ENCODE measurements around the gene NPSR1.
"Not testable (repeated sequence)": the region's sequence is repeated elsewhere in the genome, so short reads cannot be mapped to it uniquely, and the experiment has no call there.

NPSR1 gene

GRCh38 chr7:34758111-34758601 lies 100.1 kb downstream of the NPSR1 start:
- DNase-seq, result no peak
- Mint-ChIP-seq H3K36me3 (no peaks in the 10 kb centered on the region), H3K4me1 (no peaks in the 10 kb centered on the region), H3K9me3 (peaks cover 0 to 1% of the 10 kb centered on the region in 2 donors), H3K27me3 (no peaks in the 10 kb centered on the region), H3K4me3 (no peak overlapping the region), H3K27ac (no peak overlapping the region)
- no peak for ATAC-seq (replicated peaks)

GRCh38 chr7:34759477-34760125 lies 101.6 kb downstream of the NPSR1 start:
- Mint-ChIP-seq H3K27me3 (no peaks in the 10 kb centered on the region), H3K36me3 (no peaks in the 10 kb centered on the region), H3K9me3 (peaks cover 0 to 1% of the 10 kb centered on the region in 2 donors), H3K27ac (no peak overlapping the region), H3K4me1 (no peaks in the 10 kb centered on the region), H3K4me3 (no peak overlapping the region)
- no peak for DNase-seq
- no peak for ATAC-seq (replicated peaks)

- H3K27ac Mint-ChIP-seq, result no peak overlapping the region
- no peaks in the 10 kb centered on the region for H3K36me3 Mint-ChIP-seq
- DNase-seq, result no peak
- H3K27me3 Mint-ChIP-seq, result no peaks in the 10 kb centered on the region
- ATAC-seq (replicated peaks), result no peak
- peaks cover 0 to 1% of the 10 kb centered on the region in 2 donors for H3K9me3 Mint-ChIP-seq
- H3K4me1 Mint-ChIP-seq, result no peaks in the 10 kb centered on the region
- H3K4me3 Mint-ChIP-seq, result no peak overlapping the region
Observed at GRCh38 chr7:34760271-34760670, 102.3 kb downstream of the NPSR1 start.

GRCh38 chr7:34761206-34761605 lies 103.2 kb downstream of the NPSR1 start:
- Mint-ChIP-seq H3K36me3 (no peaks in the 10 kb centered on the region), H3K9me3 (peaks cover 0 to 1% of the 10 kb centered on the region in 2 donors), H3K4me3 (no peak overlapping the region), H3K4me1 (no peaks in the 10 kb centered on the region), H3K27ac (no peak overlapping the region), H3K27me3 (no peaks in the 10 kb centered on the region)
- ATAC-seq (replicated peaks) (no peak), DNase-seq (no peak)

GRCh38 chr7:34761627-34762026 lies 103.6 kb downstream of the NPSR1 start:
- Mint-ChIP-seq H3K27ac (no peak overlapping the region), H3K9me3 (peaks cover 0 to 1% of the 10 kb centered on the region in 2 donors), H3K4me3 (no peak overlapping the region), H3K4me1 (no peaks in the 10 kb centered on the region), H3K27me3 (no peaks in the 10 kb centered on the region), H3K36me3 (no peaks in the 10 kb centered on the region)
- DNase-seq (no peak), ATAC-seq (replicated peaks) (no peak)

- Mint-ChIP-seq H3K9me3 (no peaks in the 10 kb centered on the region), H3K27ac (no peak overlapping the region), H3K4me3 (no peak overlapping the region), H3K27me3 (no peaks in the 10 kb centered on the region), H3K36me3 (no peaks in the 10 kb centered on the region), H3K4me1 (no peaks in the 10 kb centered on the region)
- DNase-seq (no peak), ATAC-seq (replicated peaks) (no peak)
Observed at GRCh38 chr7:34762764-34763163, 104.7 kb downstream of the NPSR1 start.

- peaks cover 4 to 9% of the 10 kb centered on the region in 2 donors for H3K9me3 Mint-ChIP-seq
- ATAC-seq (replicated peaks) (no peak), DNase-seq (no peak)
- H3K27ac Mint-ChIP-seq, result no peak overlapping the region
- no peak overlapping the region for H3K4me3 Mint-ChIP-seq
- H3K27me3 Mint-ChIP-seq, result no peaks in the 10 kb centered on the region
- no peaks in the 10 kb centered on the region for H3K4me1 Mint-ChIP-seq
- H3K36me3 Mint-ChIP-seq, result no peaks in the 10 kb centered on the region
Observed at GRCh38 chr7:34772296-34772938, 114.4 kb downstream of the NPSR1 start.

GRCh38 chr7:34776748-34777358 lies 118.8 kb downstream of the NPSR1 start:
- Mint-ChIP-seq H3K9me3 (peaks cover 6 to 13% of the 10 kb centered on the region in 2 donors), H3K4me3 (no peak overlapping the region), H3K27me3 (no peaks in the 10 kb centered on the region), H3K27ac (no peak overlapping the region), H3K4me1 (no peaks in the 10 kb centered on the region), H3K36me3 (no peaks in the 10 kb centered on the region)
- DNase-seq, result no peak
- no peak for ATAC-seq (replicated peaks)

- Mint-ChIP-seq H3K4me1 (no peaks in the 10 kb centered on the region), H3K27ac (no peak overlapping the region), H3K9me3 (peaks cover 23 to 25% of the 10 kb centered on the region in 2 donors), H3K36me3 (peaks cover 1 to 3% of the 10 kb centered on the region in 2 donors), H3K4me3 (no peak overlapping the region), H3K27me3 (no peaks in the 10 kb centered on the region)
- ATAC-seq (replicated peaks) (no peak), DNase-seq (no peak)
Observed at GRCh38 chr7:34780546-34780945, 122.5 kb downstream of the NPSR1 start.

- H3K4me1 Mint-ChIP-seq, result no peaks in the 10 kb centered on the region
- ATAC-seq (replicated peaks), result no peak
Observed at GRCh38 chr7:34787586-34787985, 129.6 kb downstream of the NPSR1 start.

GRCh38 chr7:34806831-34807230 lies 148.8 kb downstream of the NPSR1 start:
- no peak for ATAC-seq (replicated peaks)
- Mint-ChIP-seq H3K4me3 (no peak overlapping the region), H3K27ac (no peak overlapping the region), H3K36me3 (no peaks in the 10 kb centered on the region), H3K9me3 (peaks cover 0 to 10% of the 10 kb centered on the region in 2 donors), H3K27me3 (peaks cover 0 to 7% of the 10 kb centered on the region in 2 donors), H3K4me1 (no peaks in the 10 kb centered on the region)
- DNase-seq, result no peak

More at GRCh38 chr7:34787586-34787985, 129.6 kb downstream of the NPSR1 start:
- Mint-ChIP-seq H3K27ac (no peak overlapping the region), H3K4me3 (no peak overlapping the region), H3K27me3 (no peaks in the 10 kb centered on the region), H3K9me3 (peaks cover 10 to 14% of the 10 kb centered on the region in 2 donors), H3K36me3 (peaks cover 1 to 3% of the 10 kb centered on the region in 2 donors)
- no peak for DNase-seq

- Mint-ChIP-seq H3K4me1 (no peaks in the 10 kb centered on the region), H3K36me3 (no peaks in the 10 kb centered on the region), H3K4me3 (no peak overlapping the region), H3K27ac (no peak overlapping the region), H3K27me3 (peaks cover 6 to 7% of the 10 kb centered on the region in 2 donors), H3K9me3 (peaks cover 0 to 8% of the 10 kb centered on the region in 2 donors)
- DNase-seq (no peak), ATAC-seq (replicated peaks) (no peak)
Observed at GRCh38 chr7:34807548-34808340, 149.7 kb downstream of the NPSR1 start.

GRCh38 chr7:34814203-34814842 lies 156.3 kb downstream of the NPSR1 start:
- not testable (repeated sequence) for H3K9me3 Mint-ChIP-seq; H3K4me1 Mint-ChIP-seq; ATAC-seq (replicated peaks); H3K27ac Mint-ChIP-seq; H3K27me3 Mint-ChIP-seq; H3K4me3 Mint-ChIP-seq; H3K36me3 Mint-ChIP-seq; DNase-seq

All from stimulated activated naive B cell treated with anti-CD40 and anti-IgM and Interleukin-4, amounts not matched to agents 10 μg/mL and 1 μg/mL and 100 μg/mL, for 72 hours (primary cell).